IMR-90 (cell line): ENCODE measurements around the gene TMPRSS2. TPM values are rescaled to one million over a fixed set of nuclear protein-coding genes. Genes with fewer than 3 reads are reported as not detected.
A peak's percentile ranks its signal among the peaks of the same experiment; 100 is the strongest.

ENCODE experiments used
- ATAC-seq: fragments of 200-7000 bp; cut with Tn5 transposase; 2 replicates; pipeline ENCODE4 v1.9.1; 2020; ENCODE audit warnings: low read depth, mild to moderate bottlenecking, moderate library complexity
- BruUV-seq: library from RNA; stranded (reverse); fragments of 400-500 nt; replicated peaks from 2 replicates; lab custom pipeline; 2021; lab: Mats Ljungman, UMichigan
- CTCF ChIA-PET: fragments of 300-600 bp; formaldehyde crosslinking; extraction: SDS; loops from one replicate; lab custom pipeline; 2021; ENCODE audit warnings: antibody characterized with exemption; lab: Yijun Ruan, JAX
- POLR2A ChIA-PET: fragments of 300-600 bp; sonication (Branson Sonifier 250); formaldehyde crosslinking; loops from one replicate; lab custom pipeline; 2022; ENCODE audit warnings: antibody characterized with exemption; ENCODE audit not compliant: unreplicated experiment; lab: Charles Lee
- DNase-seq: peaks from one replicate; pipeline ENCODE4 v3.0.0; 2013
- H2AFZ ChIP-seq: replicated peaks from 2 replicates; pipeline ENCODE3; 2013; ENCODE audit warnings: low read length, mild to moderate bottlenecking; ENCODE audit not compliant: poor library complexity
- H2AK5ac ChIP-seq: 2 replicates; pipeline ENCODE4 v1.6.1; 2013; ENCODE audit warnings: low read depth, low read length, inconsistent platforms
- H2AK9ac ChIP-seq: replicated peaks from 2 replicates; pipeline ENCODE3; 2013; ENCODE audit warnings: mild to moderate bottlenecking, low read depth, low read length, moderate library complexity; ENCODE audit not compliant: poor library complexity
- H2BK120ac ChIP-seq: 2 replicates; pipeline ENCODE4 v1.6.1; 2013; ENCODE audit warnings: low read depth, low read length, inconsistent platforms
- H2BK15ac ChIP-seq: 3 replicates; pipeline ENCODE4 v1.6.1; 2013; ENCODE audit warnings: low read depth, low read length, inconsistent platforms
- H2BK20ac ChIP-seq: 2 replicates; pipeline ENCODE4 v1.6.1; 2013; ENCODE audit warnings: low read depth, mild to moderate bottlenecking, inconsistent platforms, low read length, moderate library complexity
- H2BK5ac ChIP-seq: 2 replicates; pipeline ENCODE4 v1.6.1; 2013; ENCODE audit warnings: mild to moderate bottlenecking, low read depth, low read length, inconsistent platforms; ENCODE audit not compliant: poor library complexity, severe bottlenecking
- H3K14ac ChIP-seq: replicated peaks from 2 replicates; pipeline ENCODE4 v1.6.1; 2013; ENCODE audit warnings: low read depth, low read length, inconsistent platforms
- H3K18ac ChIP-seq: 2 replicates; pipeline ENCODE4 v1.6.1; 2013; ENCODE audit warnings: low read depth, low read length, control low read depth
- H3K23ac ChIP-seq: 2 replicates; pipeline ENCODE4 v1.6.1; 2013; ENCODE audit warnings: low read depth, low read length, inconsistent platforms
- H3K27ac ChIP-seq: 2 replicates; pipeline ENCODE4 v1.5.1; 2013; ENCODE audit warnings: mild to moderate bottlenecking, control low read depth, low read length; ENCODE audit not compliant: insufficient read depth
- H3K27me3 ChIP-seq: 2 replicates; pipeline ENCODE4 v1.6.1; 2013; ENCODE audit warnings: low read length; ENCODE audit not compliant: control insufficient read depth, insufficient read depth
- H3K36me3 ChIP-seq: 2 replicates; pipeline ENCODE4 v1.6.1; 2013; ENCODE audit warnings: low read length, mixed read lengths; ENCODE audit not compliant: control insufficient read depth, insufficient read depth
- H3K4ac ChIP-seq: 2 replicates; pipeline ENCODE4 v1.6.1; 2013; ENCODE audit warnings: low read depth, low read length, inconsistent platforms
- H3K4me1 ChIP-seq: 2 replicates; pipeline ENCODE4 v1.6.1; 2013; ENCODE audit warnings: low read length, mixed read lengths; ENCODE audit not compliant: control insufficient read depth, insufficient read depth
- H3K4me2 ChIP-seq: 2 replicates; pipeline ENCODE4 v1.6.1; 2013; ENCODE audit warnings: low read depth, mild to moderate bottlenecking, control low read depth, low read length, moderate library complexity
- H3K4me3 ChIP-seq: 2 replicates; pipeline ENCODE4 v1.5.1; 2013; ENCODE audit warnings: low read depth, mild to moderate bottlenecking, control low read depth, low read length, moderate library complexity; ENCODE audit not compliant: insufficient read depth
- H3K56ac ChIP-seq: 2 replicates; pipeline ENCODE4 v1.6.1; 2013; ENCODE audit warnings: low read length, inconsistent platforms; ENCODE audit not compliant: insufficient read depth; ENCODE audit errors: extremely low read depth
- H3K79me1 ChIP-seq, 2 experiments: 2 replicates each; pipeline ENCODE4 v1.6.1; 2013; ENCODE audit warnings: low read length in 2 of 2, inconsistent platforms in 1 of 2, low read depth in 1 of 2
- H3K9ac ChIP-seq: 2 replicates; pipeline ENCODE4 v1.6.1; 2013; ENCODE audit warnings: low read depth, low read length, control low read depth
- H3K9me1 ChIP-seq: 2 replicates; pipeline ENCODE4 v1.6.1; 2013; ENCODE audit warnings: low read length, inconsistent platforms; ENCODE audit not compliant: insufficient read depth
- H3K9me3 ChIP-seq: 2 replicates; pipeline ENCODE4 v1.6.1; 2013; ENCODE audit warnings: low read length; ENCODE audit not compliant: control insufficient read depth, insufficient read depth
- H4K20me1 ChIP-seq: 2 replicates; pipeline ENCODE4 v1.6.1; 2013; ENCODE audit warnings: low read length, inconsistent platforms; ENCODE audit not compliant: insufficient read depth
- H4K5ac ChIP-seq: 2 replicates; pipeline ENCODE4 v1.6.1; 2013; ENCODE audit warnings: mild to moderate bottlenecking, low read depth, low read length, control low read depth
- H4K8ac ChIP-seq, 2 experiments: 2 replicates each; pipeline ENCODE4 v1.6.1; 2013; ENCODE audit warnings: low read depth in 2 of 2, low read length in 2 of 2, control low read depth in 1 of 2, inconsistent platforms in 1 of 2
- H4K91ac ChIP-seq: 2 replicates; pipeline ENCODE4 v1.6.1; 2013; ENCODE audit warnings: low read depth, low read length, inconsistent platforms; ENCODE audit not compliant: insufficient read depth
- BHLHE40 ChIP-seq: fragments of 150-350 bp; IDR thresholded peaks from 2 replicates; pipeline ENCODE4 v1.6.1; 2016; ENCODE audit warnings: mild to moderate bottlenecking, low read depth, low read length
- CEBPB ChIP-seq: IDR thresholded peaks from 2 replicates; pipeline ENCODE4 v1.6.1; 2012; ENCODE audit warnings: low read depth, low read length, improper control_type of control experiment
- CHD1 ChIP-seq: IDR thresholded peaks from 2 replicates; pipeline ENCODE4 v1.6.1; 2012; ENCODE audit warnings: low read depth, low read length, improper control_type of control experiment
- MAFK ChIP-seq: IDR thresholded peaks from 2 replicates; pipeline ENCODE4 v1.6.1; 2012; ENCODE audit warnings: low read depth, low read length, improper control_type of control experiment
- MAZ ChIP-seq: IDR thresholded peaks from 2 replicates; pipeline ENCODE4 v1.6.1; 2012; ENCODE audit warnings: low read depth, mild to moderate bottlenecking, low read length, improper control_type of control experiment, moderate library complexity, borderline replicate concordance
- MXI1 ChIP-seq: IDR thresholded peaks from 2 replicates; pipeline ENCODE4 v1.6.1; 2012; ENCODE audit warnings: low read depth, mild to moderate bottlenecking, low read length, moderate library complexity, borderline replicate concordance
- NFE2L2 ChIP-seq: fragments of 150-350 bp; IDR thresholded peaks from 2 replicates; pipeline ENCODE4 v1.6.1; 2016; ENCODE audit warnings: low read depth, mild to moderate bottlenecking, low read length
- RAD21 ChIP-seq: IDR thresholded peaks from 2 replicates; pipeline ENCODE4 v1.6.1; 2012; ENCODE audit warnings: low read length, improper control_type of control experiment
- RCOR1 ChIP-seq: IDR thresholded peaks from 2 replicates; pipeline ENCODE4 v1.6.1; 2012; ENCODE audit warnings: mild to moderate bottlenecking, low read length, improper control_type of control experiment; ENCODE audit not compliant: insufficient replicate concordance
- RFX5 ChIP-seq: IDR thresholded peaks from 2 replicates; pipeline ENCODE4 v1.8.0; 2012; ENCODE audit warnings: low read depth, mild to moderate bottlenecking, low read length, moderate library complexity
- WGBS, 2 experiments: methylation state at CpG; one replicate each; pipeline versions ENCODE4 v1.1.5 to v1.1.7; 2013; ENCODE audit warnings: missing lambda C conversion rate in 2 of 2; ENCODE audit not compliant: insufficient read length in 1 of 2; ENCODE audit errors: extremely low coverage in 2 of 2; 5-methylcytosine and 5-hydroxymethylcytosine counted together
- dilution Hi-C: fragments of 300-500 bp; cut with HindIII; formaldehyde crosslinking; loops from one replicate; pipeline ENCODE4 v1.14.3; 2018; ENCODE audit warnings: low sequenced_read_pairs; ENCODE audit not compliant: unreplicated experiment
- in situ Hi-C: fragments of 300-500 bp; cut with MboI; formaldehyde crosslinking; loops from 3 replicates; pipeline ENCODE4 v1.14.3; 2019; ENCODE audit warnings: low sequenced_read_pairs, inconsistent platforms, mixed read lengths
- intact Hi-C: fragments of 100-400 bp; cut with micrococcal nuclease; formaldehyde crosslinking; loops from 2 replicates; pipeline ENCODE4 v1.10.0; 2022
- polyA plus RNA-seq, 3 experiments: library from polyadenylated mRNA; depleted of rRNA; stranded (reverse); fragments of >200 nt; gene quantifications; 2 replicates each; pipeline ENCODE4 v1.2.3, GENCODE V29; 2012; ENCODE audit warnings: low replicate concordance in 1 of 3
- total RNA-seq: library from RNA; depleted of rRNA; stranded (reverse); fragments of >200 nt; gene quantifications from 2 replicates; pipeline ENCODE4 v1.2.3, GENCODE V29; 2012
- TF ChIP-seq, protein P1 (sequence below): fragments of 150-350 bp; IDR thresholded peaks from 2 replicates; pipeline ENCODE4 v1.6.1; 2016; ENCODE audit warnings: low read depth, mild to moderate bottlenecking, low read length, moderate library complexity, borderline replicate concordance
- TF ChIP-seq, protein P2 (sequence below): conservative IDR thresholded peaks from 2 replicates; pipeline ENCODE4 v1.5.1; 2012; ENCODE audit warnings: mild to moderate bottlenecking, low read depth, low read length, improper control_type of control experiment
- TF ChIP-seq, protein P3 (sequence below): fragments of 150-350 bp; IDR thresholded peaks from 2 replicates; pipeline ENCODE4 v1.6.1; 2017; ENCODE audit warnings: mild to moderate bottlenecking, antibody characterized with exemption, low read length, low read depth

TMPRSS2 gene
- total and polyA plus RNA-seq, 2 of the 4 experiments (the other 2 are of a cell fraction): not detected

DNA sequence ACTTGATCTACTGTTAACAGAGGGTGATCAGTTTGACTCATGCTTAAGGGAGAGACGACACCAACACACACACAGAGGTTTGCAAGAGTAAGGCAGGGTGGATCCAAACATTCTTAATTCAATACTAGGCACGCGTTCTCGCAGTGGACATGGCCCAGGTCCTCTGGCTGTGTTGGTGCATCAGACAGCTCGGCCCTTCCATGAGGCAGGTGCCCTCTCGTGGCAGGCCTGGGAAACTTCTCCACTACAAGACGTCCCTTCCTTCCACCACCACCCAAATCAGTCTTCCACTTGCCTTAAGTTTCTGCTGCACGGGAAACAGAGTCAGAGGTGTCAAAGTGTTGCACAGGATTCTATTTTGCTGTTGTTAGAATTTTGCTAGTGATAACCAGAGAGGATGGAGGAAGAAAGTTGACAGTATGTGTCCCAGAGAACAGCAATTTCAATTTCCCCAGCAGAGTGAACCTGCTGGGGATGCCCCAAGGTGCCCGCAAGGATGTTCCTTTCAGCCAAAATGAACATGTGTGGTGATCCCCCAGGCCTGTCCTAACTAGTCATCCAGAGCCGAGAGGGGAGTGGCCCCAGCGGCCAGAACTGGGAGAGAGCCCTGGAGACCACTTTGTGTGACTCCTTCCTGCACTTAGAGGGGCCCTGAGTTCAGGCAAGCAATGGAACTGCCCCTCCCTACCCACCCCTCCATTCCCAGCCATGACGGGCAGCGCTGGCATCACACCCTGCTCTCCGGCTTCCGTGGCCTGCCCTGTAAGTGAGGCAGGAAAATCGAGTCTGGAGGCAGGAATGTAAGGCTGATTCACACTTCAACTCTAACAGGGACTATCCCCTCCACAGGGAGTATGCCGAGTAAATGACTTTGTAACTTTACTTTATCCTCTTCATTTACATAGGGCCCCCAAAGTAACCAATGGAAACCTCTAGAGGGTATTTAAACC lies 47.1 kb downstream of the TMPRSS2 start:
- Histone ChIP-seq H3K14ac (no peak overlapping the region), H4K5ac (no peak overlapping the region), H2BK20ac (no peak overlapping the region), H3K23ac (no peak overlapping the region), H2BK120ac (no peak overlapping the region), H3K56ac (no peak overlapping the region), H3K4me2 (no peak overlapping the region), H4K20me1 (no peaks in the 10 kb centered on the region), H3K4ac (no peak overlapping the region), H2AK9ac (no peak overlapping the region), H3K4me1 (no peaks in the 10 kb centered on the region), H2AK5ac (no peak overlapping the region), H3K27me3 (no peaks in the 10 kb centered on the region), H2AFZ (no peak overlapping the region), H3K27ac (no peak overlapping the region), H2BK15ac (no peak overlapping the region), H3K9me1 (no peaks in the 10 kb centered on the region), H3K9me3 (no peaks in the 10 kb centered on the region), H3K9ac (no peak overlapping the region), H2BK5ac (no peak overlapping the region), H3K79me1 (no peaks in the 10 kb centered on the region), H4K91ac (no peak overlapping the region), H3K36me3 (no peaks in the 10 kb centered on the region), H3K4me3 (no peak overlapping the region), H4K8ac (no peak overlapping the region), H3K18ac (no peak overlapping the region)
- intact Hi-C loops (loop anchor here (1.0 to 2.0 kb wide), 3 partner anchors 178 to 356 kb away; no protein-coding TSS in a partner anchor), in situ Hi-C loops (loop anchor here (5.0 kb wide), 1 partner anchor 174 kb away; no protein-coding TSS in a partner anchor), dilution Hi-C loops (no loop called here)
- DNase-seq (peak; percentile 72), ATAC-seq (peak; percentile 97)
- no TSS peak for BruUV-seq
- ChIA-PET POLR2A (no interaction called here), CTCF (interaction anchor here (1.2 kb wide), 1 partner anchor 178 kb away, joined by 15 read pairs; no protein-coding TSS in a partner anchor)
- WGBS, 2 experiments: 28% methylated on average over 4 of the region's 17 CpGs; no CpG with 5 or more reads in 1 of the 2 experiments
- no peak for TF ChIP-seq NFE2L2
- TF ChIP-seq RFX5: no peak
- TF ChIP-seq MAZ: no peak
- no peak for TF ChIP-seq MAFK
- TF ChIP-seq RAD21: peak; percentile 78
- TF ChIP-seq, protein P1, sequence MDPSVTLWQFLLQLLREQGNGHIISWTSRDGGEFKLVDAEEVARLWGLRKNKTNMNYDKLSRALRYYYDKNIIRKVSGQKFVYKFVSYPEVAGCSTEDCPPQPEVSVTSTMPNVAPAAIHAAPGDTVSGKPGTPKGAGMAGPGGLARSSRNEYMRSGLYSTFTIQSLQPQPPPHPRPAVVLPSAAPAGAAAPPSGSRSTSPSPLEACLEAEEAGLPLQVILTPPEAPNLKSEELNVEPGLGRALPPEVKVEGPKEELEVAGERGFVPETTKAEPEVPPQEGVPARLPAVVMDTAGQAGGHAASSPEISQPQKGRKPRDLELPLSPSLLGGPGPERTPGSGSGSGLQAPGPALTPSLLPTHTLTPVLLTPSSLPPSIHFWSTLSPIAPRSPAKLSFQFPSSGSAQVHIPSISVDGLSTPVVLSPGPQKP: no peak
- TF ChIP-seq CEBPB: no peak
- peak; percentile 20; the same call in 1 of the 2 replicates for TF ChIP-seq BHLHE40
- no peak for TF ChIP-seq RCOR1
- TF ChIP-seq, protein P2, sequence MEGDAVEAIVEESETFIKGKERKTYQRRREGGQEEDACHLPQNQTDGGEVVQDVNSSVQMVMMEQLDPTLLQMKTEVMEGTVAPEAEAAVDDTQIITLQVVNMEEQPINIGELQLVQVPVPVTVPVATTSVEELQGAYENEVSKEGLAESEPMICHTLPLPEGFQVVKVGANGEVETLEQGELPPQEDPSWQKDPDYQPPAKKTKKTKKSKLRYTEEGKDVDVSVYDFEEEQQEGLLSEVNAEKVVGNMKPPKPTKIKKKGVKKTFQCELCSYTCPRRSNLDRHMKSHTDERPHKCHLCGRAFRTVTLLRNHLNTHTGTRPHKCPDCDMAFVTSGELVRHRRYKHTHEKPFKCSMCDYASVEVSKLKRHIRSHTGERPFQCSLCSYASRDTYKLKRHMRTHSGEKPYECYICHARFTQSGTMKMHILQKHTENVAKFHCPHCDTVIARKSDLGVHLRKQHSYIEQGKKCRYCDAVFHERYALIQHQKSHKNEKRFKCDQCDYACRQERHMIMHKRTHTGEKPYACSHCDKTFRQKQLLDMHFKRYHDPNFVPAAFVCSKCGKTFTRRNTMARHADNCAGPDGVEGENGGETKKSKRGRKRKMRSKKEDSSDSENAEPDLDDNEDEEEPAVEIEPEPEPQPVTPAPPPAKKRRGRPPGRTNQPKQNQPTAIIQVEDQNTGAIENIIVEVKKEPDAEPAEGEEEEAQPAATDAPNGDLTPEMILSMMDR: peak; percentile 73
- 0 out of 2 replicates have a peak, but pooled peaks have one; percentile 18 for TF ChIP-seq MXI1
- no peak for TF ChIP-seq CHD1
- TF ChIP-seq, protein P3, sequence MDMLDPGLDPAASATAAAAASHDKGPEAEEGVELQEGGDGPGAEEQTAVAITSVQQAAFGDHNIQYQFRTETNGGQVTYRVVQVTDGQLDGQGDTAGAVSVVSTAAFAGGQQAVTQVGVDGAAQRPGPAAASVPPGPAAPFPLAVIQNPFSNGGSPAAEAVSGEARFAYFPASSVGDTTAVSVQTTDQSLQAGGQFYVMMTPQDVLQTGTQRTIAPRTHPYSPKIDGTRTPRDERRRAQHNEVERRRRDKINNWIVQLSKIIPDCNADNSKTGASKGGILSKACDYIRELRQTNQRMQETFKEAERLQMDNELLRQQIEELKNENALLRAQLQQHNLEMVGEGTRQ: peak; percentile 40; the same call in 1 of the 2 replicates
